HTR-8/SVneo (cell line): Measurements from ENCODE around the gene NDN.

Experiments
- DNase-seq: peaks from one replicate; pipeline ENCODE4 v3.0.0; 2011; ENCODE audit warnings: low spot score, mixed read lengths; ENCODE audit not compliant: insufficient read length
- FAIRE-seq: peaks from 2 replicates; lab custom pipeline; 2011; peaks lifted over from hg19 to GRCh38; lab: Jason Lieb, UNC

NDN gene

DNA sequence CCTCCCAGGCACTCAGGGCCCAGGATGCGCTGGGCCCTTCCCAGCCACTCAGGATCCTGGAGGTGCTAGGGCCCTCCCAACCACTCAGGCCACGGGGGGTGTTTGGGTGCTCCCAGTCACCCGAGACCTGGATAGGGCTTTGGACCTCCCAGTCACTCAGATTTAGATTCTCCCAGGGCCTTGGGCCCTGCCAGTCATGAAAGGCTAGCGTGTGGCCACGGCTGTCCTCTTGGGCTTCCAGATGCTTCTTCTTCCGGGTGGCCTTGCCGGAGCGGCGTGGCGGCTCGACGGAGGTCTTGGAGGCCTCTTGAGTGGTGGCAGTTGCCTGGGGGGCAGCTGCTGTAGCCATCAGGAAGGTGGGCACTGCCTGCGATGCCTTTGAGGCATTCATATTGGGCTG is 42.3 kb downstream of the NDN start:
- no peak for FAIRE-seq
- DNase-seq, result no peak

- DNase-seq (peak; percentile 3), FAIRE-seq (no peak)
Observed at GRCh38 chr15:23642413-23643044, 44.6 kb downstream of the NDN start.
